Right lobe of liver (tissue), 4 donors: Measurements from ENCODE around the gene VKORC1L1.

Experiments used
- CTCF ChIP-seq, 4 donors: fragments of 200-600 bp in 3 of 4; fragments of 450-650 bp in 1 of 4; IDR thresholded peaks; one replicate each; pipeline versions ENCODE4 v1.5.1 to v1.8.0; 2016 to 2022; ENCODE audit warnings: antibody characterized with exemption in 4 of 4, mild to moderate bottlenecking in 2 of 4
- POLR2A ChIP-seq: fragments of 450-650 bp; IDR thresholded peaks from one replicate; pipeline ENCODE4 v1.6.1; 2017; ENCODE audit warnings: antibody characterized with exemption, mild to moderate bottlenecking
- donor health status: DM: no; HTN: no; CAD: no.
- donor health status: DM: no; HTN: no; CAD: no.
- donor health status: DM: no; HTN: yes; CAD: no.

GRCh38 chr7:65980478-65981250, 107.8 kb downstream of the VKORC1L1 start:
- no peak for TF ChIP-seq CTCF (IDR thresholded peaks at IDR 0.05)
- peak; percentile 57 for TF ChIP-seq POLR2A
